GM19328 (cell line): ENCODE data around the gene RRP15.
A peak's percentile ranks its signal among the peaks of the same experiment; 100 is the strongest.

ENCODE experiments used
- ATAC-seq: cut with Tn5 transposase; IDR thresholded peaks from one replicate; pipeline ENCODE4 v1.9.1; 2021; ENCODE audit warnings: mild to moderate bottlenecking, moderate library complexity; ENCODE audit not compliant: unreplicated experiment

The RRP15 gene

DNA sequence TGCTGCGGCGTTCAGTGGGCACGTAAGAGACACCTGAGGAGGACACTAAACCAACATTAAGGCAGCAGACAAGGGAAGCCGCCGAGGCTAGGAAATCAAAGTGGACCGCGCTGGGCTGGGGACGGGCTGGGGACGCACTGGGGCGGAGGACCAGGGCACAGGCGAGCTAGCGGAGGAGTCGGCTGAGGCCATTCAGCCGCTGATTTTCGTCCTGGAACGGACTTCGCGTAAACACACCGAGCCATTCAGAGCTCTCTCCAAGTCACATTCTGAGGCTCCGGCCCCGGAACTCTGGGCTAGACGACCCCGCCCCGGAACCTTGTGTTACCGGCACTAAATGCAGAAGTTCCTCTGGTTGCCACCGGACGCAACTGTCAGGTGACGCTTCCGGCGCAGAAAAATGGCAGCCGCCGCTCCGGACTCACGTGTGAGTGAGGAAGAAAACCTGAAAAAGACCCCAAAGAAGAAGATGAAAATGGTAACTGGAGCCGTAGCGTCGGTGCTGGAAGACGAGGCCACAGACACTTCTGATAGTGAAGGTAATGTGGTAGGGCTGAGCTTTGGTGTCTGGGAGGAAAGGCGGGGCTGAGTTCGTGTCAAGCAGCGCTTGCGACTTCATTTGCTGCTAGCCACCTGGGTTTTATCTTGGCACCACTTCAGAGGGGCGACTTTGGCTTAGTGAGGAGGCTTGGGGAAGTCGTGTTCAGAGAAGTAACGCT, at the start of gene RRP15:
Gene RRP15, plus strand, starts transcription at position 377 of the 719 bp plus-strand sequence. Its CDS starts 24 bp downstream, at position 401.
- ATAC-seq, result peak; percentile 99

- no peak for ATAC-seq
These were observed 42.9 kb upstream of the RRP15 start for GRCh38 chr1:218242171-218242570.

DNA sequence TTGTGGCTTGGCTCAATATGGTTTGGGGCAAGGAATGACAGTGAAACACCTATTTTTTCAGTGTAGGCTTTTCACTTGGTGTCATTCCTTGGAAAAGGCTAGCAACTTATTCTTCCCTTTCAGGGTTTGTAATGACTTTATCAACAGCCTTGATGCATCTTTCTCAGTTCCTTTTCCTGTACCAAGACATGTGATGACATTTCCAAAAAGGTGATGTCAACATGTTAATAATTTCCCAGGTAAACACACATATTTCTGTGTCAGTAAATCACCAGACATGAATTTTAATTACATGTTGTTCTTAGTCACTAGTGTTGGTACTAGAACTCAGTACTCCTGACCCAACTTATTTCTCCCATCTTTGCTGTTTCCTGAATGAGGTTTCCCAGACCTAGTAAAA, 37.8 kb upstream of the RRP15 start:
- ATAC-seq, result no peak

- no peak for ATAC-seq
These were observed 35.6 kb upstream of the RRP15 start for GRCh38 chr1:218249338-218250140.

DNA sequence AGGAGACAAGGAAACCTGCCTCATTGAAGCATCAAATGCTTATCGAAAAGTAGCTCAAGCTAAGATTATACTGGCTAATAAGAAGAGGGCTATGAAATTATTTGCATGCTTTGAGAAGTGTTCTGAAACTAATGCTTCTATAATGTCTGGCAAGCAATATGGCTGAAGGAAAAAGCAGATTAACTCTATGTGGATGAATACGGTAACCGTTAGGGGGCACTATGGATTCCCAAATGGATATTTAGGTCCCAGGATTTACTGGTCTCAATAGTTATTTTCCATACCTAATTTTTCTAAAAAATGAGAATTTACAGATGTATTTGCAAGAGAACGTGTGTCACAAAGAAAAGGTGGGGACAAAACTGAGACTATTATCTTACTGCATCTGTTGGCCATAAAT, 34.6 kb upstream of the RRP15 start:
- ATAC-seq, result no peak

DNA sequence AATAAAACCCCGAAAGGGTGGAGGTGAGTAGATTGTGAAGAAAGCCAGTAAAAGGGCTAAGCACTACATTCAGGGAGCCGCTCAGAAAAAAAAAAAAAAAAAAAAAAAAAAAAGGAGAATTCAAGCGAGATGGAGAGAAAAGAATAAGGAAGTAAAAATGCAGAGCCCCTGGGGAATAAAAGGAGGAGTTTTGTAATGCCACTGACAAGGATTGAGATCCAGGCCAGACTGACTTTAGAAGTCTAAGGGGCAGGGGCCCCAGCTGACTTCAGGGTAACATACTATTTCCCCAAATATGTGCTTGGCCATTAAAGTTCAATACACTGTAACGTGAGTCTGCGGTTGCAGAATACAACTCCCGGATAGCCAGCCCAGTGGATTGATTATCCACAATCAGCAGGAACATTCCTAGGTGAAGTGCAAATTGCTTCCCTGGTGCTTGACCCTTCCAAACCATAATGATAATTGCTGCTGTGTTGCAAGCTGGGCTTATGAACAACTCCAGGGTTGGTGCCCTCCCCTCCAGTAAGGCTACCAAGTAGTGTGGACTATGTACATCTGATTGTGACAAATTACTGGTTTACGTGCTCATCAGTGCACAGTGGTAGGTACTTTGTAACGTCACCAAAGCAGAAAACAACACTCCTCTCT, 30.7 kb upstream of the RRP15 start:
- no peak for ATAC-seq

GRCh38 chr1:218255090-218255489, 30.0 kb upstream of the RRP15 start:
- no peak for ATAC-seq

- no peak for ATAC-seq
These were observed 27.7 kb upstream of the RRP15 start for GRCh38 chr1:218257371-218257770.

DNA sequence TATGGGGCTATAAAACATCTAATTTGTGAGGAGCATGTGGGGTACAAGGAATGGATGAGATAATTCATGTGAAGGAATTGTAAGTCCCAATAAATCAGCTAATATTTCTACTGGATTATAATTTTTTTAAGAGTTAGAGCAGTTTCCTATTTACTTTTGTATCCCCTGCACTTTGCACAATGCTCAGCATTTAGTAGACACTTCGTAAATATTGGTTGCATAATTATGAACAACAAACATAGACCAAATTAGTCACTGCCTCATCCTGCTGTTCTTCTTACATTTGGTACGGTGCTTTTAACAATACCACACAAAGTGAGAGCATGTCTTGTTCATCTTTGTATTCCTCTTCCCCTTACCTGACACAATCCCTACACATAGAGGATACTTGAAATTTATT, 27.1 kb upstream of the RRP15 start:
- ATAC-seq, result no peak

- no peak for ATAC-seq
These were observed 25.8 kb upstream of the RRP15 start for GRCh38 chr1:218259339-218259738.

DNA sequence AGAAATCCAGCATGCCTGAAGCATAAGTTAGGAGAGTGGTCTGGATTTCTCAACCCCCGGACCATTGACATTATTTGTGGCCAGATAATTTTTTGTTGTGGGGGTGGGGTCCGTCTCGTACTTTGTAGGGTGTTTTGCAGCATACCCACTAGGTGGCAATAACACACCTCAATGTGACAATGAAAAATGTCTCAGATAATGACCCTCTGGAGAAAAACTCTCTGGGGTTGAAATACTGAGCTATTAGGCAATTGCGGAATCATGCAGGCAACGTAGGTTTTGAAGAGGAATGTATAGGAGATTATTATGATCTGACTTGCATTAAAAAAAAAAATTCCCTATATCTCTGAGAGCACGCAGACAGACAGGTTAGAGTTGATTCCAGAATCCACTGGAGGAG, 25.3 kb upstream of the RRP15 start:
- peak; percentile 73 for ATAC-seq

- no peak for ATAC-seq
These were observed 22.8 kb upstream of the RRP15 start for GRCh38 chr1:218262259-218262658.

DNA sequence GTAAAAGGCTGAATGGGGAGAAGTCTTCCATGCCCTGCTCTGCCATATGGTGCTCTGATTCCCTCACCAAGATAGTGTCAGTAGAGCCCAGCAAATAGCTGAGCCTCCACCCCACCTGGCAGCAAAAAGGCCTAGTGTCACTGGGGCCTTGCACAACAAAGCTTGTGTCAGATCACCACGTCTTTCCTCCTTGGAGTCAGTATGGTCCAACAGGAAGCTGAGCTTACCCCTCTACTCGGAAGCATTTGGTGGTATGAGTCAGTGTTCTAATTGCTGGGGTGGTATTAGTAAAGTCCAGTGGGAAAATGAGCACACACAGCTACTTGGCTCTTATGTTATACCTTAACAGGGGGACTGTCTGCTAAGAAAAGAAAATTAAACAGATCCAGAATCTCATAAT, 18.7 kb upstream of the RRP15 start:
- ATAC-seq, result no peak

GRCh38 chr1:218272366-218272765, 12.7 kb upstream of the RRP15 start:
- no peak for ATAC-seq

DNA sequence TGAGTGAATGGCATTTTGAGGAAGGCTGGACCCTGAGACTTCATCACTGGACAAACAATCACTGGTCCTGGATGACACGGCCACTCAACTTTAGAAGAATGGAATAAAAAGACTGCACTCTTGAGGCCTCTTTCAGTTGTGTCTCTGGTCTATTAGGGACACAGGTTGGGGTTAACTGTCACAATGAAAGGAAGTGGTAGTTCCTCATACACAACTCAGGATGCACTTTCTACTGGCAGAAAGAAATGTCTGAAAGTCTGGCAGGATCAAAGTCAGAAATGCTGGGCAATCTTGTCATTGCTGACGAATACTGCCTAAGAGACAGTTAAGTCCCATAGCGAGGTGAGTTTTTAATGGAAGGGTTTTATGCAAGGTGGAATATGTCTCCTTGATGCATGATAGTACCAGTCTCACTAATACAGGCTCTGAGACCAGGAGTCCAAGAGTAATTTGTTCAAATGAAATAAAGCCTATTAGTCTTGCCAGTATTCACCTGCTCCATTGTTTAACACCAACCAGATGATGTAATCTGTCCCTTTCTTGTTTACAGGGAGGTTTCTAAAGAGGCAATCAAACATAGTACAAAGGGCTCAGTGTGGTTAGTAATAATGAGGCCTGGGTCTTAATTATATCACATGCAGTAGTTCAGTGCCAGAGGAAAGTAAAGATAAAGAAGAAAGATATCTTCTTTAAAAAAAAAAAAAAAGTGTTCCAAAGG, 11.2 kb upstream of the RRP15 start:
- no peak for ATAC-seq

DNA sequence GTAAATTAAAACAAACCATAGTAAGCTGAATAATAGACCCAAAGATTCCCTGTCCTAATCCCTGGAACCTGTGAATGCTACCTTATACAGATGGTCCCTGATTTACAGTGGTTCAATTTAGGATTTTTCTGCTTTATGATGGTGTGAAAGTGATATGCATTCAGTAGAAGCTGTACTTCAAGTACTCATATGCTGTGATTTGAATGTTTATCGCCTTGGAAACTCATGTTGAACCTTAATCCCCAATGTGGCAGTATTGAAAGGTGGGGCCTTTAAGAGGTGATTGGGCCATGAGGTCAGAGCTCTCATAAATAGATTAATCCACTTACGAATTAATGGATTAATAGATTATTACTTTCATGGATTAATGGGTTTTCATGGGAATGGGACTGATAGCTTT, 10.6 kb upstream of the RRP15 start:
- no peak for ATAC-seq

- ATAC-seq, result no peak
These were observed 9.3 kb upstream of the RRP15 start for GRCh38 chr1:218275823-218276222.

- no peak for ATAC-seq
These were observed 3.8 kb upstream of the RRP15 start for GRCh38 chr1:218281285-218281684.

DNA sequence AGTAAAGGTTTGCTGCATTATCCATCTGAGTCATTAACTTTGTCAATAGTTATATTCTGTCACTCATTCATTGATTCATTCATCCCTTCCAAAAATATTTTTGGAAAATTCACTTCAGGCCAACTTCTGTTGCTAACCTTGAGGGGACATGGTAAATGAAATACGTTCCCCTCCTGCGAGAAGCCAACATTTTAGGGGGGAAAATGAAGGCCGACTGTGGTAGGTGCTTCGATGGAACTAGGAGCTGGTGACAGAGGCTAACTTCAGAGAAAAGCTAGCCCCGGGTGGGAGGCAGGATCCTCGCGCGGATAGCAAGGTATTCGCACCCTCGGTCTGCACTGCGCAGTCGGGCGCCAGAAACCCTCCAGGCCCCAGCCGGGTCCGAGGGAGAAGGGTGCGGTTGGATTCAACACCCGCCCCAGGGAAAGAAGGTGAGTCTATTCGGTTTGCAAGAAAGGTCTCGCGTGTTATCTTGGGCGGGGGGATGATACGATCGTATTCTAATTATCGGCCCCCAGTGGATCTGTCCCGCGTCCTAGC, 646 bp upstream of the RRP15 start:
- no peak for ATAC-seq

DNA sequence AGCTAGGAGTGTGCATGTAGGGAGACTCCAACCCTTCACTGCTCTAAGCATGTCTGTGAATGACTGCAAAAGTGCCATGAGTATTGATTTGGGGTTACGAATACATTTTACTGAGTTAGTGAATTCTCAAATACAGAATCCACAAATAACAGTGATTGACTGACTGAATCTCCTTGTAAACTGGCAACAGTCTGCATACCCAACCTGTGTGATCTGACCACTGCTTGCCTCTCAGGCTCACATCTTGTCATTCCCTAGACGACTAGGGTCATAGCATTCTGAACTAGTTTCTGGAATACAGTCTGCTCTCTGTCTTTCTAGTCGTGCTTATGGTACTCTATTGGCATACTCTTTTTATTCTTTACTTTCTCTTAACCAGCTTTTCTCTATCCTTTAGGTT, 7.4 kb downstream of the RRP15 start:
- ATAC-seq, result no peak

DNA sequence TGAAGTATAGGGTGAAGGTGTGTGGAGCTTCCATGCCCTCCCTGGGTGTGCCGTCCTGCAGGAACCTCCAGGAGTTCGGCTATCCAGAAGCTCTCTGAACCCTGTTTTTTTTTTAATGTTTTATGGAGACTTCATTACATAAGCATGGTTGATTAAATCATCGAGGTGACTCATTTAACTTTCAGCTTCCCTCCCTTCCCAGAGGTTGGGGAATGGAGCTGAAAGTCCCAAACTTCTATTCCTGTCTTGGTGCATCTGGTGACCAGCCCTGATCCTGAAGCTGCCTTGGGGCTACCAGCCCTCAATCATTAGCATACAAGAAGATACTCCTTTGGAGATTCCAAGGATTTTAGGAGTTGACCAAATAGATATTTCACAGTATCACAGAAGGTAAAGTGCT, 9.5 kb downstream of the RRP15 start:
- no peak for ATAC-seq
